ENCODE measurements around the gene IFNA1.

IFNA1 gene

DNA sequence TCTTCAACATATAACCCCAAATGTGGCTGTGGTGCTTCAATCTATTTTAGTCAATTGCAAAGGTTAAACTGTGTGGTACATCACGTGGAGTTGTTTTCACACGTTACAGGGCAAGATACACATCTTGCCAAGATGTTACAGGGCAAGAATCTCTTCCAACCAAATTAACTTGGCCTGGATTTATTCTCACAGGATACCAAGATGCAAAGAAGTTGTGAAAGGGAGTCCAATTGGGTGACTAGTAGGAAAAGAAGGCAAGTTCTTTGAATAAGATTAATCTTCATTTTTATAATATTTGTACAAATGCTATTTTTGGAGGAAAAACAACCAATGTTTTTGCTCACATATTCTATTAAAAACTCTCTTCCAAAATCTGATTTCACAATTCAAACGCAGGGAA, 36.1 kb upstream of the IFNA1 start:
- ChIA-PET POLR2A (ENCODE audit: low non-redundant PET) (no interaction called here), CTCF (no interaction called here)
- no peak for DNase-seq (ENCODE audit: low spot score)
- TF ChIP-seq, protein P1, sequence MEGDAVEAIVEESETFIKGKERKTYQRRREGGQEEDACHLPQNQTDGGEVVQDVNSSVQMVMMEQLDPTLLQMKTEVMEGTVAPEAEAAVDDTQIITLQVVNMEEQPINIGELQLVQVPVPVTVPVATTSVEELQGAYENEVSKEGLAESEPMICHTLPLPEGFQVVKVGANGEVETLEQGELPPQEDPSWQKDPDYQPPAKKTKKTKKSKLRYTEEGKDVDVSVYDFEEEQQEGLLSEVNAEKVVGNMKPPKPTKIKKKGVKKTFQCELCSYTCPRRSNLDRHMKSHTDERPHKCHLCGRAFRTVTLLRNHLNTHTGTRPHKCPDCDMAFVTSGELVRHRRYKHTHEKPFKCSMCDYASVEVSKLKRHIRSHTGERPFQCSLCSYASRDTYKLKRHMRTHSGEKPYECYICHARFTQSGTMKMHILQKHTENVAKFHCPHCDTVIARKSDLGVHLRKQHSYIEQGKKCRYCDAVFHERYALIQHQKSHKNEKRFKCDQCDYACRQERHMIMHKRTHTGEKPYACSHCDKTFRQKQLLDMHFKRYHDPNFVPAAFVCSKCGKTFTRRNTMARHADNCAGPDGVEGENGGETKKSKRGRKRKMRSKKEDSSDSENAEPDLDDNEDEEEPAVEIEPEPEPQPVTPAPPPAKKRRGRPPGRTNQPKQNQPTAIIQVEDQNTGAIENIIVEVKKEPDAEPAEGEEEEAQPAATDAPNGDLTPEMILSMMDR (conservative IDR thresholded peaks at IDR 0.05; ENCODE audit: low read depth), result no peak
- no peak overlapping the region for H3K27ac ChIP-seq

DNA sequence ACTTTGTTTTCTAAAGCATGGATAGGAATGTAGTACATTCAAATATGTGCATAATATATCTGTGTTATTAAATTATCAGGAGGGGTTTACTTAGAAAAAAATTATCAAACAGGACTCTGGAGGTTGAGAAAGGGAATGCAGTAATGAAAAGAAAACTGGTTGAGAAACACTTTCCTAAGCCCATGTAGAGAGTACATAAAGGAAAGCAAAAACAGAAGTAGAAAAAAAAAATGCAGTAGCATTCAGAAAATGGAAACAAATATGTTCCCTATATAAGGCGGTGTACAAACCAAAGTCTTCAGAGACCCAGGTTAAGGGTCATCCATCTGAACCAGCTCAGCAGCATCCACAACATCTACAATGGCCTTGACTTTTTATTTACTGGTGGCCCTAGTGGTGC, 31.4 kb upstream of the IFNA1 start, which contains the start of gene IFNA8:
Gene IFNA8, plus strand, starts transcription at position 301 of the 400 bp plus-strand sequence. Its CDS starts 60 bp downstream, at position 361.
- H3K27ac ChIP-seq, result no peak within 1 kb of the TSS
- no peak for DNase-seq (ENCODE audit: low spot score)
- TF ChIP-seq, protein P1 (conservative IDR thresholded peaks at IDR 0.05; ENCODE audit: low read depth), result no peak
- POLR2A ChIA-PET (ENCODE audit: low non-redundant PET), result no interaction called here
- CTCF ChIA-PET, result no interaction called here

DNA sequence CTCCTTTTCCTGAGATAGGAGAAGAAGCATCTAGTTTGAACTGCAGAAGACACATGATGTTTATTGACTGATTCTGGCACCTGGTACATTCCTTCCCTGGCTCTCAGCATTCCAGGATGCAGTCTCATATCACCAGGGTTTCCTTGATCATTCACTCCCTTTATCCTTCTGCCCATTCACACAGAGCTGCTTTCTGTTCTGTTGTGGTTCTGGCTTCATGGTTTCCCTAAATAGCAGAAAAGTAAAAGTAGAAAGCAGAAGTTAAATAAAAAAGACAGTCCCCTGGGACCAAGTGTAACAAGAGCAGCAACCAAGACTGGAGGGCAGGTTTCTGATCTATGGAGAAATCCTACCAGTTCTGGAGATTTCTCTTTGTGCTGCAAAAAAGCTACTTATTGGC, 28.1 kb upstream of the IFNA1 start:
- ChIA-PET POLR2A (ENCODE audit: low non-redundant PET) (no interaction called here), CTCF (no interaction called here)
- no peak for DNase-seq (ENCODE audit: low spot score)
- TF ChIP-seq, protein P1 (conservative IDR thresholded peaks at IDR 0.05; ENCODE audit: low read depth), result no peak
- no peak overlapping the region for H3K27ac ChIP-seq

DNA sequence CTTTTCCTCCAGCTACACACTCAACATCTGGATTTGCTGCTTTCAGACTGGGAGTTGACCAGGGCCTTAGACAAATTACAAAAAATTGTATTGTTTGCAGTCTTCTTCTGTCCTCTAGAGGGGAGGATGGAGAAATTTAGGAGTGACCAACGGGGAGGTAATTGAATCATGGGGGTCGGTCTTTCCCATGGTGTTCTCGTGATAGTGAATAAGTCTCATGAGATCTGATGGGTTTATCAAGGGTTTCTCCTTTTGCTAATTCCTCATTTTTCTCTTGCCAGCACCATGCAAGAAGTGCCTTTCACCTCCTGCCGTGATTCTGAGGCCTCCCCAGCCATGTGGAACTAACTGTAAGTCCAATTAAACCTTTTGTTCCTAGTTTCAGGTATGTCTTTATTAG, 27.1 kb upstream of the IFNA1 start:
- TF ChIP-seq, protein P1 (conservative IDR thresholded peaks at IDR 0.05; ENCODE audit: low read depth), result no peak
- no peak overlapping the region for H3K27ac ChIP-seq
- DNase-seq (ENCODE audit: low spot score), result no peak
- ChIA-PET POLR2A (ENCODE audit: low non-redundant PET) (no interaction called here), CTCF (interaction anchor here (0.6 kb wide), 1 partner anchor 382 kb away, joined by 3 read pairs; no protein-coding TSS in a partner anchor)

DNA sequence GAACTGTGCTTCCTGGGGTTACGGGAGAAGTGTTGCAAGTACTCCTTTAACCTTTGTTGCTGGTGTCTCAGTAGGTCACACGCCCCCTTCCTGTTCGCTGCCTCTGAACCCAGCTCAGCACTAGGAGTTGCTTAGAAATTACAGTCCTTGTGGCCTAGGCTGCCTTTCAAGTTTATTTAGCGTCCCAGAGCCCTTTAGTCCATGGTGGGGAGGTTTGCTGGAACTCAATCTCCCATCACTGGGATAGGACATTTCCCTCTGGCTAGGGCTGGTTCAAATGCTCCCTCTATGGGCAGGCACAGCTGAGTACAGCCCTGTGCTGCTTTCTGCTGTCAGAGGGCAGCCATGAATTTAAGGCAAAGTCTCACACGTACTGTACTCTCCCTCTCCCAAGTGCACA, 26.6 kb upstream of the IFNA1 start:
- no peak for DNase-seq (ENCODE audit: low spot score)
- TF ChIP-seq, protein P1 (conservative IDR thresholded peaks at IDR 0.05; ENCODE audit: low read depth), result no peak
- ChIA-PET POLR2A (ENCODE audit: low non-redundant PET) (no interaction called here), CTCF (interaction anchor here (0.6 kb wide), 1 partner anchor 382 kb away, joined by 3 read pairs; no protein-coding TSS in a partner anchor)
- no peak overlapping the region for H3K27ac ChIP-seq

DNA sequence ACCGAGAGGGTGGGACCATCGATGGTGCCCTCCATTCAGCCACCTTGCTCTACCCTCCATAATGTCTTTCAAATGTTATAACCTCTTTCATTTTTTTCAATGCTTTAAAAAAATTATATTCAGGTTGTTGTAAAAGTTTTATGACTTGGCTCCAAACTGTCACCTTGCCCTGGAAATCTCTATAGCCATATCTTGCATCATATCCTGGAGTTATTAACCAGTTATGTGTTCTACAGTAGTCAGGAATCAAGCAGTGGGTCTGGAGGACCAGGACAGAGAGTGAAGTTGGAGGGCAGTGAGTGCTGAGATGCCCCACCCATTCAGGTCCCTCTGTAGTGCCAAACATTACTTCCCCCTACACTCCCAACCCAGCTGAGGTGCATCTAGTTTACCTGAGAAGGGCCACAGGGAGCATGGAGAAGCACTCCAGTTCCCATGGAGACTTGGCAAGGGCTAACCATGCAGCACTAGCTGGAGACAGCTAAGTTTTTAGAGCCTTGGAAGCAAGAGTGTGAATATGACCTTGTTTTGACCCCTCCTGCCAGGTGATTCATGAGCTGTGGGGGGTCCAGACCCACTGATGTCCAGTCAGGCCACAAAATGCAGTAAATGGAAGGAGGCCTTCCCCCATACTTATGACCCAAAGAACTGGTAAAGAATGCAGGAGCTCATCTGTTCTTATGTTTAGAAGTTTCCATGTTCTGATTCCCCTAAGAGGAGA, 25.9 kb upstream of the IFNA1 start:
- CTCF ChIA-PET, result no interaction called here
- DNase-seq (ENCODE audit: low spot score), result no peak
- POLR2A ChIA-PET (ENCODE audit: low non-redundant PET), result no interaction called here
- H3K27ac ChIP-seq, result no peak overlapping the region
- TF ChIP-seq, protein P1 (conservative IDR thresholded peaks at IDR 0.05; ENCODE audit: low read depth), result no peak

Measured in RWPE1 (cell line).